Testis (tissue), 3 donors: Measurements from ENCODE around the gene TNFSF11. TPM values are rescaled to one million over a fixed set of nuclear protein-coding genes. Genes with fewer than 3 reads are reported as not detected.

Experiments used
- DNase-seq: peaks from one replicate; pipeline ENCODE4 v3.0.0-alpha.2; 2019
- H3K27ac ChIP-seq, 2 donors: fragments of 200-600 bp; sonication (generic); one replicate each; pipeline ENCODE4 v1.5.1; 2019
- H3K27me3 ChIP-seq: fragments of 200-600 bp; sonication (generic); one replicate; pipeline ENCODE4 v1.5.1; 2019
- H3K36me3 ChIP-seq: fragments of 200-600 bp; sonication (generic); one replicate; pipeline ENCODE4 v1.5.1; 2017; ENCODE audit warnings: low read depth; ENCODE audit errors: missing control alignments
- H3K4me1 ChIP-seq: fragments of 200-600 bp; sonication (generic); one replicate; pipeline ENCODE4 v1.5.1; 2019
- H3K4me3 ChIP-seq, 2 donors: fragments of 200-600 bp; sonication (generic); one replicate each; pipeline ENCODE4 v1.5.1; 2017 to 2019
- H3K9me3 ChIP-seq: fragments of 200-600 bp; sonication (generic); one replicate; pipeline ENCODE4 v1.5.1; 2017
- POLR2A ChIP-seq: fragments of 450-650 bp; IDR thresholded peaks from one replicate; pipeline ENCODE4 v1.6.1; 2017; ENCODE audit warnings: antibody characterized with exemption, mild to moderate bottlenecking, moderate library complexity
- WGBS, 2 donors: methylation state at CpG; one replicate each; pipeline ENCODE4 v1.1.5; 2018; 5-methylcytosine and 5-hydroxymethylcytosine counted together
- intact Hi-C: fragments of 100-400 bp; cut with DNase I; formaldehyde crosslinking; loops from one replicate; pipeline ENCODE4 v1.15.1; 2023; ENCODE audit warnings: low total_unique reads
- polyA plus RNA-seq: library from polyadenylated mRNA; stranded (reverse); fragments of 350-450 nt; fragmentation: Illumina TruSeq; extraction: RNeasy Lipid Tissue Mini Kit (QIAGEN cat#74804); gene quantifications from one replicate; pipeline ENCODE4 v1.2.3, GENCODE V29; 2014; ENCODE audit warnings: low read depth, low replicate concordance; ENCODE audit not compliant: insufficient read depth
- total RNA-seq, 2 donors: library from RNA; depleted of rRNA; stranded (reverse); fragments of >200 nt; gene quantifications; one replicate each; pipeline ENCODE4 v1.2.3, GENCODE V29; 2016
- TF ChIP-seq, protein P1 (sequence below), 3 experiments: fragments of 450-650 bp in 2 of 3; fragments of 200-600 bp in 1 of 3; sonication (generic) in 1 of 3; IDR thresholded peaks; one replicate each; pipeline ENCODE4 v1.5.1; 2016 to 2019; ENCODE audit warnings: antibody characterized with exemption in 3 of 3, mild to moderate bottlenecking in 2 of 3, moderate library complexity in 1 of 3

TNFSF11 gene
- total and polyA plus RNA-seq, 3 donors from 2014 or later = 0.93 to 2.0 (median 1.8) TPM

DNA sequence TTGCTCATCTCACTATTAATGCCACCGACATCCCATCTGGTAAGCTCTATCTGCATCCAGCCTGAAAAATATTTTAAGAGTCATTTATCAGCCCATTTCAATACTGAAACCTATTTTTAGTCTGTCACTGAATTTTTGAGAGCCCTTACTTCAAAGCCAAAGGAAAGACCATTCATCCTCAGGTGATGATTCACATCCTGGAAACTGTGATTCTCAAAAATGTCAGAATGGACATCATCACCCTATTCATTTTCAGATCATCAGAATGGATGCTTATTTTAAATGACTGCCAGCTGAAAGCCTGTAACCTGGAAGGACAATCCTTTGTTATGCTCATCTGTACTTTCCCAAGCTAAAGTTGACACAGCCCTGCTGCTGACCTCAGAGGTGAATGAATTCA lies 27.0 kb downstream of the TNFSF11 start:
- Histone ChIP-seq H3K27ac (no peak overlapping the region), H3K27me3 (no peaks in the 10 kb centered on the region), H3K9me3 (no peaks in the 10 kb centered on the region), H3K36me3 (no peaks in the 10 kb centered on the region), H3K4me1 (no peaks in the 10 kb centered on the region), H3K4me3 (no peak overlapping the region)
- intact Hi-C loops = no loop called here
- TF ChIP-seq, protein P1, sequence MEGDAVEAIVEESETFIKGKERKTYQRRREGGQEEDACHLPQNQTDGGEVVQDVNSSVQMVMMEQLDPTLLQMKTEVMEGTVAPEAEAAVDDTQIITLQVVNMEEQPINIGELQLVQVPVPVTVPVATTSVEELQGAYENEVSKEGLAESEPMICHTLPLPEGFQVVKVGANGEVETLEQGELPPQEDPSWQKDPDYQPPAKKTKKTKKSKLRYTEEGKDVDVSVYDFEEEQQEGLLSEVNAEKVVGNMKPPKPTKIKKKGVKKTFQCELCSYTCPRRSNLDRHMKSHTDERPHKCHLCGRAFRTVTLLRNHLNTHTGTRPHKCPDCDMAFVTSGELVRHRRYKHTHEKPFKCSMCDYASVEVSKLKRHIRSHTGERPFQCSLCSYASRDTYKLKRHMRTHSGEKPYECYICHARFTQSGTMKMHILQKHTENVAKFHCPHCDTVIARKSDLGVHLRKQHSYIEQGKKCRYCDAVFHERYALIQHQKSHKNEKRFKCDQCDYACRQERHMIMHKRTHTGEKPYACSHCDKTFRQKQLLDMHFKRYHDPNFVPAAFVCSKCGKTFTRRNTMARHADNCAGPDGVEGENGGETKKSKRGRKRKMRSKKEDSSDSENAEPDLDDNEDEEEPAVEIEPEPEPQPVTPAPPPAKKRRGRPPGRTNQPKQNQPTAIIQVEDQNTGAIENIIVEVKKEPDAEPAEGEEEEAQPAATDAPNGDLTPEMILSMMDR (IDR thresholded peaks at IDR 0.05) = no peak
- TF ChIP-seq POLR2A = no peak
- 94% methylated on average over 1 of the region's 1 CpG for WGBS, 2 donors
- DNase-seq = no peak

DNA sequence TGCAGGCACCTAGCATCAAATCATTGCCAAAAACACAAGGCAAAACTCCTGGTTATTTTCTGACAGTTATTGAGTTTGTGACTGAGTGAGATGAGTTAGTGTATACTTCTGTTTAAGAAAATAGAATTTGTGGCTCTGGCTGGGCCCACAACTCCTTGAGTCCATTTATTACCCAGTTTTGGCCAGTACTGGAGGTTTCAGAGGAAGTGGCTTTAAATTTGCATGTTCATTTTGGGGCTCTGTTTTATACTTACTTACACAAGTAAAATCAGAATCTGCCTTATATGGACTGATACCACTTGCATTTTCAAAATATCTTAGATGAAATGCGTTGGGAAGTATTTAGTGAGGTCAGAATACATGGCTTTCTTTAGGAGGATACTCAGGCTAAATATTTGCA lies 29.0 kb downstream of the TNFSF11 start:
- Histone ChIP-seq H3K4me1 (no peaks in the 10 kb centered on the region), H3K27ac (no peak overlapping the region), H3K27me3 (no peaks in the 10 kb centered on the region), H3K4me3 (no peak overlapping the region), H3K9me3 (no peaks in the 10 kb centered on the region), H3K36me3 (no peaks in the 10 kb centered on the region)
- WGBS, 2 donors = 74 to 82% methylated on average over 1 of the region's 1 CpG
- intact Hi-C loops = no loop called here
- no peak for TF ChIP-seq POLR2A
- DNase-seq = no peak

DNA sequence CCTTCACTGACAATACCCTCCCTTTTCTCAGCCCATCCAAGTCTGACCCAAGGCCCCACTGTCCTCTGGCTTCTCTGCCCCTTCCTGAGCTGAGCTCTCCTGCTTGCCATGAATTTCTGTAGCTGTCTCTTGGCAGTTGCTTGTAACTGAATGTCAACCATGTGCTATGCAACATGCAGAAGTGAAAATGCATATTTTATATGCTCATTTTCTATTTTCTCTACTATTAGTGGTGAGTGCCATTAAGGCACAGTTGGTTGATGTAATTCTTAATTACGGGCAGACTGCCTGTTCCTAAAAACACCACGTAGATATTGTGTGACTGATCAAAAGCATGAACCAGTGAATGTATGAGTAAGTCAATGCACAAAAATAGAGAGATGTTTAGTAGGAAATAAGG lies 29.6 kb downstream of the TNFSF11 start:
- H3K27ac ChIP-seq = no peak overlapping the region

DNA sequence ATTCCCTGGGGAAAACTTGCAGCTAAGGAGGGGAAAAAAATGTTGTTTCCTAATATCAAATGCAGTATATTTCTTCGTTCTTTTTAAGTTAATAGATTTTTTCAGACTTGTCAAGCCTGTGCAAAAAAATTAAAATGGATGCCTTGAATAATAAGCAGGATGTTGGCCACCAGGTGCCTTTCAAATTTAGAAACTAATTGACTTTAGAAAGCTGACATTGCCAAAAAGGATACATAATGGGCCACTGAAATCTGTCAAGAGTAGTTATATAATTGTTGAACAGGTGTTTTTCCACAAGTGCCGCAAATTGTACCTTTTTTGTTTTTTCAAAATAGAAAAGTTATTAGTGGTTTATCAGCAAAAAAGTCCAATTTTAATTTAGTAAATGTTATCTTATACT lies 33.6 kb downstream of the TNFSF11 start:
- intact Hi-C loops = no loop called here
- H3K36me3 ChIP-seq = no peaks in the 10 kb centered on the region
- no peak for TF ChIP-seq POLR2A
- TF ChIP-seq, protein P1 (IDR thresholded peaks at IDR 0.05) = no peak
- no peaks in the 10 kb centered on the region for H3K9me3 ChIP-seq
- DNase-seq = no peak
- no peak overlapping the region for H3K4me3 ChIP-seq
- no peak overlapping the region for H3K27ac ChIP-seq
- H3K4me1 ChIP-seq = no peaks in the 10 kb centered on the region
- 81 to 89% methylated on average over 2 of the region's 2 CpGs for whole genome bisulfite sequencing, 2 donors
- H3K27me3 ChIP-seq = no peaks in the 10 kb centered on the region

More for the DNA sequence above, 29.6 kb downstream of the TNFSF11 start:
- DNase-seq = no peak
- Histone ChIP-seq H3K4me1 (no peaks in the 10 kb centered on the region), H3K4me3 (no peak overlapping the region), H3K27me3 (no peaks in the 10 kb centered on the region), H3K36me3 (no peaks in the 10 kb centered on the region), H3K9me3 (no peaks in the 10 kb centered on the region)
- 90 to 96% methylated on average over 2 of the region's 2 CpGs for WGBS, 2 donors
- TF ChIP-seq, protein P1 (IDR thresholded peaks at IDR 0.05) = no peak
- intact Hi-C loops = no loop called here

DNA sequence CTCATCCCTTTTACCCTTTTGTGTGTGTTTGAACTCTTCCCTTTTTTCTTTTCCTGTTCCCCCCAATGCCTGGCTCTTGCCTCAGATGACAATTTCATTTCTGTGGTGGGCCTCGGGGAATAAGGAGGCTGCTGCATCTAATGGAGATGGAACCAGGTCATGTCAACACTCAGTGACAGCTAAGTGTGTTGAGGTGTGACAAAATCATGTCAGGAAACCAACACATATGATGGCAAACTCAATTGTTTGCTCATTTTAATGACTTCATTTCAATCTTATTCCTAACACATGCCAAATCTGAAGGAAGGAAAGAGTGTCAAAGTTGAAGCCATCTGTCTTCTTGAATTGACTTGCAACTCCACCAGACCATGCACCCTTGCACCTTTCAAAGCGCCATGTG lies 36.7 kb downstream of the TNFSF11 start:
- H3K9me3 ChIP-seq = no peaks in the 10 kb centered on the region
- H3K4me3 ChIP-seq = no peak overlapping the region
- WGBS, 2 donors = 65 to 86% methylated on average over 2 of the region's 2 CpGs
- no peaks in the 10 kb centered on the region for H3K36me3 ChIP-seq
- DNase-seq = no peak
- H3K27me3 ChIP-seq = no peaks in the 10 kb centered on the region
- intact Hi-C loops = no loop called here
- no peaks in the 10 kb centered on the region for H3K4me1 ChIP-seq
- no peak overlapping the region for H3K27ac ChIP-seq
- TF ChIP-seq, protein P1 (IDR thresholded peaks at IDR 0.05) = no peak
- TF ChIP-seq POLR2A = no peak
